GM19351 (cell line): ENCODE results near the gene NT5C1B.

Experiments
- ATAC-seq: cut with Tn5 transposase; IDR thresholded peaks from one replicate; pipeline ENCODE4 v1.9.1; 2021; ENCODE audit warnings: mild to moderate bottlenecking, moderate library complexity; ENCODE audit not compliant: unreplicated experiment

Gene NT5C1B

GRCh38 chr2:18552351-18553077 lies 36.9 kb downstream of the NT5C1B start:
- ATAC-seq = no peak

- no peak for ATAC-seq
These were observed 37.7 kb downstream of the NT5C1B start for GRCh38 chr2:18551623-18552022.

GRCh38 chr2:18551169-18551568 lies 38.2 kb downstream of the NT5C1B start:
- no peak for ATAC-seq

GRCh38 chr2:18550433-18550832 lies 38.9 kb downstream of the NT5C1B start:
- ATAC-seq = no peak

GRCh38 chr2:18549083-18549482 lies 40.3 kb downstream of the NT5C1B start:
- no peak for ATAC-seq

GRCh38 chr2:18548621-18549020 lies 40.7 kb downstream of the NT5C1B start:
- no peak for ATAC-seq

- ATAC-seq = no peak
These were observed 42.8 kb downstream of the NT5C1B start for GRCh38 chr2:18546567-18546966.

- ATAC-seq = no peak
These were observed 44.0 kb downstream of the NT5C1B start for GRCh38 chr2:18545384-18545783.

GRCh38 chr2:18544171-18544570 lies 45.2 kb downstream of the NT5C1B start:
- no peak for ATAC-seq

- no peak for ATAC-seq
These were observed 48.5 kb downstream of the NT5C1B start for GRCh38 chr2:18540872-18541271.

GRCh38 chr2:18536697-18537096 lies 52.7 kb downstream of the NT5C1B start:
- no peak for ATAC-seq

GRCh38 chr2:18536100-18536499 lies 53.3 kb downstream of the NT5C1B start:
- ATAC-seq = no peak

GRCh38 chr2:18531194-18531593 lies 58.2 kb downstream of the NT5C1B start:
- ATAC-seq = no peak

GRCh38 chr2:18527822-18528221 lies 61.5 kb downstream of the NT5C1B start:
- no peak for ATAC-seq

GRCh38 chr2:18527326-18527725 lies 62.0 kb downstream of the NT5C1B start:
- no peak for ATAC-seq

- no peak for ATAC-seq
These were observed 62.9 kb downstream of the NT5C1B start for GRCh38 chr2:18526429-18526828.

GRCh38 chr2:18525852-18526251 lies 63.5 kb downstream of the NT5C1B start:
- ATAC-seq = no peak

GRCh38 chr2:18525236-18525635 lies 64.1 kb downstream of the NT5C1B start:
- no peak for ATAC-seq

- ATAC-seq = no peak
These were observed 66.8 kb downstream of the NT5C1B start for GRCh38 chr2:18522484-18523146.

- ATAC-seq = peak; percentile 91
These were observed 68.6 kb downstream of the NT5C1B start for GRCh38 chr2:18520451-18521425.

GRCh38 chr2:18519914-18520450 lies 69.4 kb downstream of the NT5C1B start:
- no peak for ATAC-seq
